Measurements from ENCODE around the gene CPA3.

CPA3 gene

DNA sequence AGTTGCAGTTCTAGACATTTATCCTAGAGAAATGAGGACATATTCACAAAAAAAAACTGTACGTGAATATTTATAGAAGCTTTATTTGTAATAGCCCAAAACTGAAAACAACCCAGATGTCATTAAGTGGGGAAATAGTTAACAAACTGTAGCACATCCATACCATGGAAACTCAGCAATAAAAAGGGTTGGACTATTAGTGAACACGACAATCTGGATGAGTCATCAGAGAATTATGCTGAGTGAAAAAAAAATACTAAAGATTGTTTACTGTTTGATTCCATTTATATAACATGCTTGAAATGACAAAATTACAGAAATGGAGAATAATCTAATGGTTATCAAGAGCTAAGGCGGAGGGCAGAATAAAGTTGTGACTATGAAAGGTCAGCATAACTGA lies 59.5 kb downstream of the CPA3 start:
- no peak for DNase-seq

DNA sequence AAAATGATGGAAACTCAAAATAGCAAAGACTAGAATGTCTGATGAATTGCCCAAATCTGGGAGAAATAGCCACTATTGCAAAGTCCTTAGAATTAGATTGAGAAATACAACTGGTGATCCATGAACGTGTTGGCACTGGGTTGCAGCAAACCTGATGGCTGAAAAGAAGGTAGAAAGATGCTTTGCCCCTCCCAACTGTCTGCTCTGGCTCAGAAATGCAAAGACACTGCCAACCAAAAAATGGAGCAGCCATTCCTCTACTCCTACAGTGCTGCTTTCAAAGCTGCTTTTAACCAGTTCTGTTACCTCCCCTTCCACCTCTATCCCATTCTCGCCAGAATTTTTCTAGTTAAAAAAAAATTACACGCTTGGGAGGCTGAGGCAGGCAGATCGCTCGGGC lies 60.7 kb downstream of the CPA3 start:
- DNase-seq, result no peak

GRCh38 chr3:148930752-148931151 lies 65.7 kb downstream of the CPA3 start:
- DNase-seq, result no peak

- no peak for DNase-seq
Observed at GRCh38 chr3:148931574-148931973, 66.5 kb downstream of the CPA3 start.

DNA sequence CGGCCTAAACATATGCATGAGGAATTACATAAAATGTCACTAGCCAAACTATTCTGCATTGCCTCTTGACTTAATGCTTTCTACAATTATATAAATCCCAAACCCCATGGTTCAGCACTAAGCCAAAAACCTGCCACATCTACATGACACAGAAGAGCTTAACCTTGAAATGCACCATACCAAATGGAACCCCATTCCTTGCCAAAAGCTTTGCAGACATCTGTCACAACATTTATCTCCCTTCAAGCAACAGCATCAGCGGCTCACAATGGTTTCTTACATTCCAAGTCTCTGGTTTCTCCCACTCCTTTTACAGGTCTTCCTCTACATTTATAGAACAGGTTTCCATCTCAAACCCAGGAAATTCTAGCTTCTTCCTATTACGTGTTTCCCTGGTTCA lies 67.9 kb downstream of the CPA3 start:
- no peak for DNase-seq

DNA sequence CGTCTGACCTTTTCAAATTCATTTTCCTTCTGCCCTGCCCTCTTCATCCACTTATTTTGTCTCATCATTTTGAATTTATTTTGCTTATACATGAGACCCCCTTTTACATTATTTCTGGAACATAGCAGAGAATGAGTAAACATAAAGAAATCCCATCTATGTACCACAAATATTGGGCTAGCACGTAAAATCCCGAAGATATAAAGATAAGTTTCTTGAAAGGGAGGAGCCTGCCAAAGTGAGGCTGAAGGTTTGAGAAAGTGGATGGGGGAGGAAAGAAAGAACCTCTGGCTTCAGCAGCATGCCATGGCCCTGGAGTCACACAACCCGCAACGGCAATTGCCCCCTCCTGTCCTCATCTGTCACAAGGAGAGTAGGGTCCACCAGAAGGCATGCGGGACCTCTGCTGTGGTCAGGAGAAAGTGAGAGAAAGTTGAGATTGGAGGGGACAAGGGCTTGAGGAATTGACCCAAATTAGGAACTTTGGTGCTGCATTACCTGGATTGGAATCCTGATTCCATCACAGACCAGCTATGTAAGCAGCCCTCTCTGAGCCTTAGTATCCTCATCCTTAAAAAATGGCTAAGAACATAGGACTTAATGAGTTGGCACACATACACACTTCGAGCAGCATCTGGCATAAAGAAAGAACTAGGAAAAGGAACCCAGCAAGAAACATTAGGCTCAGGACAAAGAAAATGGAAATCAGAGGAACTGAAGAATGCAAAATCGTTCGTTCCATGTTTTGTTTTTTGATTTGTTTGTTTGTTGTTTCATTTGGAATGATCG lies 72.6 kb downstream of the CPA3 start:
- no peak for DNase-seq

- DNase-seq, result no peak
Observed at GRCh38 chr3:148938306-148938705, 73.2 kb downstream of the CPA3 start.

DNA sequence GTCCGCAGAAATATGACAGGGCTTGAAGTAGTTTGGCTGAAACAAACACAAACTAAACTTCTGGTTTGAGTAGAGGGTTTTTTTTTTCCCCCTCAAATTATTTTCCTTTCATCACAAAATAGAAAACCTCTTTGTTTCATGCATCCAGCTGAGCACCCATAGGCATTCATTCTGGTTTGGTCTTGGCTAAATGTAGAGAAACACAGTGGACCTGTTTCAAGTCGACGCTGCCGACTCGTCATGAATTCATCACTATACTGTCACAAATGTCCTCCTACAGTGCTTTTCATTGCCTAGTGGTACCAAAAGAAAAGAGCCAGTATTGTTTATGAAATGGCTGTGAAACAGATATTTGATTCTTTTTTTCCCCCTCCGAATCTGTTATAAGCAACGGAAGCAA lies 73.8 kb downstream of the CPA3 start:
- DNase-seq, result no peak

DNA sequence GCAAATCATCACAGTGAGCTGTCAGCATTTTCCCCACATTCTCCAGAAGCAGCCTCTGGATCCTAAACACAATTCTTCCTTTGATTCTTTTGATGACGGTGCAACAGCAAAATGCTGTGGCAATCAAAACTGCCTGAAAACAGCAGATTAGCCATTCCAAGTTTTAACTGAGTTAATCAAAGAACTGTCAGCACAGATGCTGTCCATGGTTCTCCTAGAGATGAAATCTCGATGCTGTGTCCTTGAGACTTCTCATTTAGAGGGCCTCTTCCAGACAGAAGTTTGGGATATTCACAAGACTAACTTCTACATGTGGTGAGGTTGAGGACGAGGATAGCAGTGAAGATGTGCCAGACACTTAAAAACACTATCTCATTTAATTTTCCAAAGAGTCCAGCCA lies 75.9 kb downstream of the CPA3 start:
- DNase-seq, result no peak

DNA sequence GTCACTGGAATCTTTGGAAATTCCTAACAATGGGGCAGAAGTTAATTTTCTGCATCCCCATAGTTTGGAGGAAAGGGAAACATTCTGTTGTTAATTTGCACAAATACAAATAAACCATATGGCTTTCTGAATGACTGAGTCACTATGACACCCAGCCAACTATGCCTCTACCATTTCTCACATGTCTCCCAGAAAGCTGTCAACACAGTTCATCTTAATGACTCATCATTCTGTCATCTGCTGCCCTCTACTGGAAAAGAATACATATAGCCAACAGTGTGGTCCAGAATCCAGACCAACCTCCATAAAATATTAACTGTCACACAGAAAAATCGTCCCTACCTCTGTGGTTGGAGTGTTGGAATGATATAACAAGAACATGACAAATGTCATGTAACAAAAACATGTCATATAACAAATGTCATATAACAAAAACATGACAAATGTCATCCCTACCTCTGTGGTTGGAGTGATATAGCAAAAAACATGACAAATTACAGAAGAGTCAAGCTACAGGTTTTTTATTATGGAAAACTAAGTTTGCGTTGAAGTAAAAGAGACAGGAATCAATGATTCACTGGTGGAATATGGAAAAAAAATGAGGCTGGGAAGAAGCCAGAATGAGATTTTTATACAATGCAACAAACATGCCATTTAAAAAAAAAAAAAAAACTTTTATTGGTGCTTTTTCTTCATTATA lies 78.6 kb downstream of the CPA3 start:
- DNase-seq, result no peak

DNA sequence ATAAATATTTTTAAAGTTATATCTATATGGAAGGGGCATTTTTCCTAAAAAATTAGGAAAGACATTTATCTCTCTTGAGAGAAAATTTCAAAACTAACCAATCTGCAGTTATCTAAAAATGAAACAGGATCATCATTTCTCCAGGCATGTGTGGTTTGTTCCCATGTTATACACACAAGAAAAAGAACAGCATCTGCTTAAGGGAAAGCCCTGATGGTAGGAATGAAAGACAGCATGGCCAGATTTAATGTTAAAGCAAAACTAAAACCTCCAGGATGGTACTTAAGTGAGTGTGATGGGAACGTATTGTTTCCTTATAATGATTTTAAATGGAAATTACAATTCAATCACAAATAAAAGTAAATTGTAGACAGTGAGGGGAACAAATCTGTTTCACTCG lies 80.0 kb downstream of the CPA3 start:
- DNase-seq, result no peak
